Germinal center (tissue), 1 donor: ENCODE measurements around the gene CBLN3.

Experiments used
- DNase-seq: peaks from one replicate; pipeline ENCODE4 v3.0.0; 2012; ENCODE audit warnings: mixed read lengths, low spot score

The CBLN3 gene

DNA sequence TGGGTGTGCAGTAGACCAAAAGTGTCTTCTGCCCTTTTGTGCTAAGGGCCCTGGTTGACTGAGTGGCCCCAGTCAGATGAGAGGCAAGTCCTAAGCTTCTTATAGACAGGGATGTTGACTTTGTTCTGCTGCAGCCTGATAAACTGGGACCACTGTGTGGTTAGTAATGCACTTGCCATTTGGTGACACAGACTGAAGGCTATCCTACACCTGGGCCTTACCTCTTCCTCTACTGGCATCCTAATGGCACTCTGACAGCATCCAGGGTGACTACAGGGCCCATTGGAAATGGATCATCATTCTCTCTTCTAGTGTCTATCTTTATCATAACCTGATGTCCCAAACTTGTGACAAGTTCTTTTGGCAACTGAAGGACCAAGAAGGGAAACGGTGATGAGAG is 9.8 kb upstream of the CBLN3 start:
- no peak for DNase-seq

DNA sequence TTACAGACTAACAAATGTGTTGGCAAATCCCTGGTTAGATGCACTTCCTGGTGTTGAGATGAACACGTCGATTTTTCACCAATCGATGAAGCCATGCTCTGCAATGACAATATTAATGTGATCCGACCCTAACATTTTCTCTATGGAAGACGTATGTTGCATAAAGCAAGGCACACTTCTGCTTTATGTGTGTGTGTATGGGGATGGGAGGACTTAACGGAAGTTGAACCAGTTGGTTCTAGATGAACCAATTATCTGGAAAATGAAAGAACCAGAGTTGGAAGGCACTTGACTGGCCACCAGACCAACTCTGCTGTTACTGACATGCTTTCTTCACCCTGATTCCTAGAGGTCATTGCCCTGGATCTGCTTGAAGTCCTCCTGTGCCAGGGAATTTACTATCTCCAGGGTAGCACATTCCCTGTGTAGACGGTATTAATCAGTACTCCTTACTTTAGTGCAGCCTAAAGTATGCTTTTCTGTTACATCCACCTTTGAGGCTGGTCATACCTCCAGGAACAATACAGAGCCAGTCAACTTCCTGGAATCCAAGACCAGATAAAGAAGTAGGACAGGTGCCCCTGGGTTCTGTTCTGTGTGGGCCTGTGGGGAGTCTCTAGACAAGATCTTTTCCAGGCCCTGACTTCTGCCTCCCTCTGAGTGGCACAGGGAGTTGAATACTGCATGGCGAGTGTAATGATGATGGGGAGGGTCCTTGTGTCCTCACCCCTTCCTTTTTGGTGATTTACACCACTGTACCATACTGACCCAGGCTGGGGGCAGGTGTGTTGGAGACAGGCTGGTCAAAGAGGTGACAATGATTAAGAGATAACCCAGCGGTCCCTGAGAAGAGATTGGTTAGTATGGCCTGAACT is 9.0 kb upstream of the CBLN3 start:
- DNase-seq = no peak

DNA sequence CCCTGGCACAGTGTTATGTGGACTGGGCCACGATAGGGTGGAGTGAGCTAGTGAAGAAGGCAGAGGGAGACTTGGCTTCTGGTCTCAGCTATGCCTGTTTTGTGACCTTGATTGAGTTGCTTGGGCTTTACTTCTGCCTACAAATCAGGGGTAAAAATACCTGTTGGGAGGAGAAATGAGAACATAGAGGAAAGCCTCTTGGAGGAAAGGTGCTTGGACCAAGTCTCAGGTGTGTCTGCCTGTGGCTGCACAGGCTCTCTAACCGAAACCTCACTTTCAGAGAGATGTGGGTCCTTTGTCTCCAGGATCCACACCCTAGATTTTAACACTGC is 8.2 kb upstream of the CBLN3 start:
- no peak for DNase-seq

DNA sequence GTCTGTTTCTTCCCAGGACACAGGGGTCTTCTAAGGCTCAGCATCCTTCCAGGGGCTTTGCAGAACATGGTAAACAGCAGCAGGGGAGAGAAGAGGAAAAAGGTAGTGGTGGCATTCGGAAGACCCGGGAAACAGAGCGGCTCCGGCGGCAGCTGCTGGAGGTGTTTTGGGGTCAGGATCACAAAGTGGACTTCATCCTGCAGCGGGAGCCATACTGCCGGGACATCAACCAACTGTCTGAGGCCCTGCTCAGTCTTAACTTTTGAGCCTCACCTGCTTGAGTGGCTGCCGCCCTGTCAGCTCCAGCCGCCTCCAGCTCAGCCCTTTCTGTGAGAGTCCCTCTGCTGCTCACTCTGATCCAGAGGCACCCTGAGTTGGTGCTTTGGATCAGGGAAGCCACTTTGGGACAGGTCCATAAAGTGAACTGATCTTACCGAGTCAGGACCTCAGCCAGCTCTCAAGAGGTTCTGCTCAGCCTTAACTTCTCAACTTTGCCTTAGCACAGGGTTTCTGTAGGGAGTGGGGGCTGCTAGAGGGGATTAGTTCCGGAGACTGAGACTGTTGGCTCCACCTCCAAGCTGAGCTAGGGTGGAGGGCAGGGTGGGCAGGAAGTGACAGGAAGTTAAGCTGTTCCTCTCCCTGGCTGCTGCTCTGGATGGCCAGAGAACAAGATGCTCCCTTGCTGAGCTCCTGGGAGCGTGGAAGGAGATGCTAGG is 7.7 kb upstream of the CBLN3 start:
- DNase-seq = no peak

DNA sequence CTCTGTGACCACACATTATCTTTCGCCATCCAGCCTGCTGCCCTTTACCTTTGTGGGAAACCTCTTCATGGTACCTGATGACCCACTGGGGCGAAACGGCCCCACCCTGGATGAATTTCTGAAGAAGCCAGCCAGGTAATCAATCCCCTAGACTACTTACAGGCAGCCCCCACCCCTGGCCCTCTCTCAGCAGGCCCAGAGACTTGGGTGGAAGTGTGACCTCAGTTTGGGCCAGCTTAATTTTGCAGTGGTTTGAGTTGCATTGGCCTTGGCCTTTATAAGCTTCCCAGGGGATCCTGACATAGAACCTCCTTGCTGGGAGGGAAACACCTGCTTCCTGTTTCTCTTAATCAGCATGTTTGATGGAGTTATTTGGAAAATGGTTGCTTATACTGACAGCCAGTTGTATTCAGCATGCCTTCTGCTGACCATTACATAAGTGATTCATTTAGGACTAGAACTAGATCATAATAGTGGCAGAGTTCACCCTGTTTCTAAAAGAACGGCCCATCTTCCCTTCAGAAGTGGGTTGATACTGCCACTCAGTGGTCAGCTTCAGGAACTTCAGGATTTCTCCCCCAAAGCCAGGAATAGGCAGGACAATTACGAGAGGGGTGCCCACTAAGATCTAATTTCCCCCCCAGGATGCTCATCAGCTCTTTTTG is 7.0 kb upstream of the CBLN3 start:
- peak; percentile 75 for DNase-seq

DNA sequence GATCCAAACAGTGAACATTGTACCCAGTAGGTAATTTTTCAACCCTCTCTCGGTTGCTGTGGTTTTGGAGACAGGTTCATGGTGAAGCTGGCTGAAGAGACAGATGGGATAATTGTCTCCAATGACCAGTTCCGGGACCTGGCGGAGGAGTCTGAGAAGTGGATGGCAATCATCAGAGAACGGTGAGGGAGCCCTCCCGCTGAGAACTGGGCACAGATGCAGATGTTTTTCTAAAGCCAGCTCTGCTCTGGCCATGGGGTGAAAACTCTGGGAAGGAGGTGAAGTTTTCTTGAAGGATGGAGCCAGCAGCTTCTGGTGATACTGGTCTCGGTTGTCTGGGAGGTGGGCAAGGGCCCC is 6.5 kb upstream of the CBLN3 start:
- no peak for DNase-seq

DNA sequence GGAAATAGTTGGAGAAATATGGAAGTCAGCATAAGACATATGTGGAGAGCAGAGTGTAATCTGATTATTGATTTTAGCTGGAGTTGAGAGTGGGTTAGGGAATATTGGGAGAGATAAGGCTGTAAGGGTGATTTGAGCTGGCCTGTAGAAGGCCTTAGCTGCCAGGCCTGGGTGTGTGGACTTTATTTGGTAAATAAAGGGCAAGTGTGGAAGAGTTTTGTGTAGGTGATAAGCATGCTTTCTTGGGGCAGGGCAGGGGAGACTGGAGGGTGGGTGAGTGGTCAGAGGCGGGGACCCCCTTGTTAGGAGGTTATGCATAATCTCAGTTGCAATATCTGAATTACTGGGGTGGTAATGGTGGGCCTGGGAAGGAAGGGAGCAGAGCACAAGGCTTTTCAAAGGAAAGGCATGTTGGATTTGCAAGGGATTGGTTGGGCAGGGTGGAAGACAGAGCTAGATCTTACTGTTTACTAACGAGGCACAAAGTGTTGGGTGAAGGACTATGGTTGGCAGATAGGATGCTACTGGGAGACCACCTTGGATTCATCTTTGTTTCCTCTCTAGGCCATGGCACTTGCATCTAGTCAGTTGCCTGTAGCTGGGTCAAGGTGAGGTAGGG is 5.8 kb upstream of the CBLN3 start:
- no peak for DNase-seq

DNA sequence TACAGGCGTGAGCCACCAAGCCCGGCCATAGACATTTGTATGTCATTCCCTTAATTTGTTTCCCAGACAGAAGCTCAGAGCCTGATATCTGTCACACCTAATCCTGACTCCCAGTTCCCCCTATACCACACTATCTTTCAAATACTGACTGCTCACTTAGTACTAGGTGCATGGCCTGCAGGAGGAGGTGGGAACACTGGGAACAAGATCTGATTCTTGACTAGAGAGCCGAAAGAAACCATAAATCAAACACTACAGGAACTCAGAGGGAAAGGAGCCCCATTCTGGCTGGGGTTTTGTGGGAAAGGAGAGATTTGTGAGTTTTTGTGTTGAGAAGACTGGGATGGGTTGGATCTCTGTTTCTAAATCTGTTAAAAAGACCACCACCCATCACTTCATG is 5.2 kb upstream of the CBLN3 start:
- no peak for DNase-seq

DNA sequence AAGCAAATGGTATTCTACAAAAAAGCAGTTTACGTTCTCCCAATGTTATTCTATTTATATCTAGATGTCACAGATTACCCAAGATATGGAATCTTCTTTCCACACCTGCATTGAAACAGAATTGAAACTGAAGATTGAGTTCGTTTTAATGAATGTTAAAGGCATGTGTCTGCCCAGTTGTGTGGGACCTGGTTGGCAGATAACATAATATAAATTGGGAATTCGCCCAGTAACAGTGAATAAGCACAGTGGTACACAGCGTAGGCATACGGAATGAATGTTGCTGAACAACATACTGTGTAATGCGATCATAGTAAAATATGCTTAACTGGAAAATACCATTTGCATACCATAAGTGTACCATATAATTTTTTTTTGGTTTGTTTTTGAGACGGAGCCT is 4.6 kb upstream of the CBLN3 start:
- DNase-seq = no peak

DNA sequence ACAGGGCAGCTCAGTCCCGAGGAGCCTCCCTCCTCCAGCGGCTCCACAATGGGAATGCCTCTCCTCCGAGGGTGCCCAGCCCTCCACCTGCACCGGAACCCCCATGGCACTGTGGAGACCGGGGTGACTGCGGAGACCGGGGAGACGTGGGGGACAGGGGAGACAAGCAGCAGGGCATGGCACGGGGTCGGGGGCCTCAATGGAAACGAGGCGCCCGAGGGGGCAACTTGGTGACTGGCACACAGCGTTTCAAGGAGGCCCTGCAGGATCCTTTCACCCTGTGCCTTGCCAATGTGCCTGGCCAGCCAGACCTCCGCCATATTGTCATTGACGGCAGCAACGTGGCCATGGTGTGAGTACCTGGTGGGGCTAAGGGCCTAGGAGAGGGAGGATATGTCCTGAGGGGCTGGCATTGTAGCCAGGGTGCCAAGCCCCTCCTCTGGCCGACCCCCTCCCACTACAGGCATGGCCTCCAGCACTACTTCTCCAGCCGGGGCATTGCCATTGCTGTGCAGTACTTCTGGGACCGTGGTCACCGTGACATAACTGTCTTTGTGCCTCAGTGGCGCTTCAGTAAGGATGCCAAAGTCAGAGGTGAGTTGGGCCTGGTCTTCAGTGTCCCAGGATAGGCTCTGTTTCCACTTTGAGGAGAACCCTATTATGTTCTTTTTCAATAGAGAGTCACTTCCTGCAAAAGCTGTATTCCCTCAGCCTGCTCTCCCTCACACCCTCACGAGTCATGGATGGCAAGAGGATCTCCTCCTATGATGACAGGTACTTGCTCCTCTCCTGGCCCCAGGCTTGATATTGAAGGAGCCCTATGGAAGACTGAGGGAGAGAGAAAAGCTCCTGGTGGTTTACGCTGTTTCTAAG is 3.0 kb upstream of the CBLN3 start:
- DNase-seq = no peak

DNA sequence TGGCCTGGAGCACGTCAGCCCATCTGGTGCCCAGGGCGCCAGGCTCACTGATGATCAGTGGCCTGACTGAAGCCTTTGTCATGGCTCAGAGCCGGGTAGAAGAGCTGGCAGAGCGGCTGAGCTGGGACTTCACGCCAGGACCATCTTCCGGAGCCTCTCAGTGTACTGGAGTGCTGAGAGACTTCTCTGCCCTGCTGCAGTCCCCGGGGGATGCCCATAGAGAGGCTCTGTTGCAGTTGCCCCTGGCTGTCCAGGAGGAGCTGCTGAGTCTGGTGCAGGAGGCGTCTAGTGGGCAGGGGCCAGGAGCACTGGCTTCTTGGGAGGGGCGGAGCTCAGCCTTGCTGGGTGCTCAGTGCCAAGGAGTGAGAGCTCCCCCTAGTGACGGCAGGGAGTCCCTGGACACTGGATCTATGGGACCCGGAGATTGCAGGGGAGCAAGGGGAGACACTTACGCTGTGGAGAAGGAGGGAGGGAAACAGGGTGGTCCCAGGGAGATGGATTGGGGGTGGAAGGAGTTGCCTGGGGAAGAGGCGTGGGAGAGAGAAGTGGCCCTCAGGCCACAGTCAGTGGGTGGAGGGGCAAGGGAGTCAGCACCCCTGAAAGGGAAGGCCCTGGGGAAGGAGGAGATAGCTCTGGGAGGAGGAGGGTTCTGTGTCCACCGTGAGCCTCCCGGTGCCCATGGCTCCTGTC is 2.2 kb upstream of the CBLN3 start:
- peak; percentile 90 for DNase-seq

DNA sequence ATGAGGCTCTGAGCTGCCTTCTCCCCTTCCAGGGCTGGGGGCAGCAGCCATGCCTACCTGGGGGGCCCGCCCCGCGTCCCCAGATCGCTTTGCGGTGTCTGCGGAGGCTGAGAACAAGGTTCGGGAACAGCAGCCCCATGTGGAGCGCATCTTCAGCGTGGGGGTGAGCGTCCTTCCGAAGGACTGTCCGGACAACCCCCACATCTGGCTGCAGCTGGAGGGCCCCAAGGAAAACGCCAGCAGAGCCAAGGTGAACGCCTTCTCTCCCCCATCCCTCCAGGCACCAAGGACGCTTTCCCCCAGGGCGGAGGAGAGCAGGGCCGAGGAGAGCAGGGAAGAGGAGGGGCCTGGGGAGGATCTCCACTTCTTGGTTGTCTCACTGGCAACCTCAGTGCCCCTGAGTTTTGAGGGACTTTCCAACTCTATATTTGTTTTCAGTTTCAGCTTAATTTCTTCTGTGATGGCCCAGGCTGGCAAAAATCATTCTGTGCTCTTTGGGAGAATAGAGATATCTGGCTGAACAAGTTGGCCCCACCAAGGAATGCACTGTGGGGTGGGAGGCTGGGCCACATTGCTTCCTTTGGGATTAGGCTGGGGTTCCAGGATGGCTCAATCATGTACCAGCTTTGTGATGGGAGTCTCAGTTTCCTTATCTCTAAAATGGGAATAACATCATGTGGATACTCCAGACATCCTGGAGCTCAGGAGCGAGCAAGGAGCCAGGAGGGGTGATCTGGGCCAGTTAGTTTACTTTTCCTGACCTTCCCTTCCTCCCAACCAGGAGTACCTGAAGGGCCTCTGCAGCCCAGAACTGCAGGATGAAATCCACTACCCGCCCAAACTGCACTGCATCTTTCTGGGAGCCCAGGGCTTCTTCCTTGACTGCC is 1.5 kb upstream of the CBLN3 start:
- peak; percentile 82 for DNase-seq

DNA sequence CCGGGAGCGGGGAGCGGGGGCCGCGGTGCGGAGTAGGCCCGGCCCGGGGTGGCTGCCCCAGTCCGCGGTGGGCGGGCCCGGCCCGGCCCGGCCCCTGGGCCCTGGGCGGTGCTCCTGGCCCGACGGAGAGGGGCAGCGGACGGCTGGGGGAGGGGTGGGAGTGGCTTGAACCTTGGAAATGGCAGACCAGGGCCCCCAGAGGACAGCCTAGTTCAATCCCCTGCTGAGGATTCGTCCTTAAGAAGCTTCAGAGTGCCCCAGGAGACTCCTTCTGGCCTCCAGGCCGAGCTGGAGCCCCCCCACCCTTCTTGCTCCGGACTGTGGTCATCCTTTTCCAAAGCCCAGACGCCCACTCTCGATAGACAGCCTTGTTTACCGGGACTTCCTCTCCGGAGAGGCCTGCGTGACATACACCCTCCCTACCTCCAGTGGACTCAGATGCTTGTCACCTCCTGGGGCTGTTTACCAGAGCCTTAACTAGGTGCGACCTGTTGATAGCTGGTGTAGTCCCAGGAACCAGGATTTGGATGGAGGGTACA is 744 bp upstream of the CBLN3 start:
- DNase-seq = peak; percentile 79

DNA sequence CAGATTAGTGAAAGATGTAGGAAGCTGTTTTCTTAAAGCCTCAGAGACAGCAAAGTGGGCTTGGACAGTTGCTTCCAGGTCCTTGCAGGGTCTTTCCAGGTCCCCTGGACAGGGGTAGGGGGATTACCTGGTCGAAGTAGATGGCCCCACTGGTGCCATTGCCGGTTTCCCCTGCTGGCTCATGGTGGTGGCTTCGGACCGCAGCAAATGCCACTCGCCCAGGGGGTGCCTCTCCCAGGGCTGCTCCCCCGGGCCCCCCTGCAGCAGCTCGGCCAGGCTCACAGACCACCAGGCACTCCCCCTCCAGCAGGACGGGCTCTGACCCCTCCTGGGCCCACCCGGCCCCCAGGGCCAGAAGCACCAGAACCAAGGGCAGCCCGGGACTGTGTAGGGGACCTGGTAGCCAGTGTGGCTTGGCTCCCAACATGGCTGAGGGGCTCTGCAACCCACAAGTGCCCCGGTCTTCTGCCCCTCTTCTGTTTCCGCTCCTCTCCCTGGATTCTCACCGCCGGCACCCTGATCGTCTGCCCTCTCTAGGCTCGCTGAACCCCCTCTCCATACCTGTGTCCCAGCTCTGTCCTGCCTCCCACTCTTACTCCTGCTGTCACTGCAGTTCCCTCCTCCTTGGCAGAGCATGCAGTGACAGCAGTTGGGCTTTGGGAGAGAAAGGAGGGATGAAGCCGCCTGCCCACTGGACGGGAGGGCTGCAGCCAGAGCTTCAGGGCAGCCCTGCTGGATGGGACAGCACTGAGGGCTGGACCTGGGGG is 657 bp downstream of the CBLN3 start:
- no peak for DNase-seq

DNA sequence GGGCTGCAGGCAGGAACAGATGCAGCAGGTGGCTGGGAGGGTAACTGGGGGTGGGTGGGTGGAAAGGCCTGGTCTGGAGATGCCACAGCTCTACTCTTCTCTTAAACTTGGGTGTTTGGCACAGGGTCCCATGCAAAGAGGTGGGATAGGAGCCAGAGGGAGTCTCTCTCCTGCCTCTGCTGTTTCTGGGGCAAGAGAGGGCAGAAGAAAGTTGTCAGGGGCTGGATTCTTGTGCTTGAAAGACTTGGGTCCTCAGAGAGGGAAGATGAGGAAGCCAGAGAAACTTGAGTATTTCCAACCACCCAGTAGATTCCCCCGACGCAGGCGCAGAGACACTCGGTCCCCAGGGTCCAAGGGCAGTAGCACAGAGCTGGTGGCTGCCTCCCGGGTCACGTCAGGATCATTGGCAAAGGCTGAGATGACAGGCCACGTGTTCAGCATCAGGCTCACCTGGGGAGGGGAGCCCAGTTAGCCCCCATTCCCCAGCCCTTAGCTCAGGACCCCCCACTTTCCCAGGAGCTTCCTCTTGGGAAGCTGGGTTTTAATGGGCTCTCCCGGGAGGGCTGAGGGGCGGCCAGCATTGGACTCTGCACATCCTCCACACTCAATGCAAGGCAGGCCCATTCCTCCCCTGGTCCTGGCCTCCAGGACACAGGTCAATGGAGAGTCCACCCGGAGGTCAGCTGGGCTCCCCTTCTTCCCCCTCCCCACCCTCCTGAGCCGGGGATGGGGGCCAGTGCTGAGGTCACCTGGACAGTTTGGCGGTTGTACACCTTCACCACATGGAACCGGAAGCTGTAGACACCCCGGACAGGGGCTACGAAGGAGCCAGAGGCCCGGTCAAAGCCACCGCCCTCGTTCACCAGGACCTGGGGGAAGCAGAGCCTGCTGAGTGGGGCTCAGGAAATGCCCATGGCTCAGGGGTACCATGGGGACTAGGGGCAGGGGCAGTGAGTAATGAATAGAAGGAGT is 1.6 kb downstream of the CBLN3 start:
- DNase-seq = no peak

DNA sequence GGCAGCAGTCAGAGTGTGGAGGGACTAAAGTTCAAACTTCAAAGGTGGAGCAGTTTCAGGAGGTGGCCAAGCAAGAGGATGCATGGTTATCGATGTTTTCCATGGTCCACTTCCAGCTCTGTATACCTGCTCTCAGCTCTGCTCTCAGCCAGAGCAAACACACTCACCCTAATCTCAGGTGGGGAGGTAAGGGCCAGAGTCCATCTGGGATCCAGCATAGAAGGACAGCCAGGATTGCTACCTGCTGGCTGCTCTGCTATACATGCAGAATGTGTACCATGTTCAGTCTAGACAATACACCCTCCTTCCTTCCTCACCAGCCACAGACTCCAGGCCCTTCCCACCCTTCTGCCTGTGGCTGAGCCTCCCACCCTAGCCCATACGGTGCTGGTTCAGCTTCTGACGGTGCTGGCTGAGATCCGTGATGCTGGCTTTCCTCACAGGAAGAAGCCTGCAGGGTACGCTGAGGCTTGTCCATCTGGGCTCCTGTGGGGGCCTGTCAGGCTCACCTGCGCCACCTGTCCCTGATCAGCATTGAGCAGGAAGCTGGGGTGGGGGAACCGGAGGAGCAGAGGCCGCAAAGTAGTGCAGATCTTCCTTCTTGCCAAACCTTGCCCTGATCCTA is 2.4 kb downstream of the CBLN3 start:
- DNase-seq = no peak

DNA sequence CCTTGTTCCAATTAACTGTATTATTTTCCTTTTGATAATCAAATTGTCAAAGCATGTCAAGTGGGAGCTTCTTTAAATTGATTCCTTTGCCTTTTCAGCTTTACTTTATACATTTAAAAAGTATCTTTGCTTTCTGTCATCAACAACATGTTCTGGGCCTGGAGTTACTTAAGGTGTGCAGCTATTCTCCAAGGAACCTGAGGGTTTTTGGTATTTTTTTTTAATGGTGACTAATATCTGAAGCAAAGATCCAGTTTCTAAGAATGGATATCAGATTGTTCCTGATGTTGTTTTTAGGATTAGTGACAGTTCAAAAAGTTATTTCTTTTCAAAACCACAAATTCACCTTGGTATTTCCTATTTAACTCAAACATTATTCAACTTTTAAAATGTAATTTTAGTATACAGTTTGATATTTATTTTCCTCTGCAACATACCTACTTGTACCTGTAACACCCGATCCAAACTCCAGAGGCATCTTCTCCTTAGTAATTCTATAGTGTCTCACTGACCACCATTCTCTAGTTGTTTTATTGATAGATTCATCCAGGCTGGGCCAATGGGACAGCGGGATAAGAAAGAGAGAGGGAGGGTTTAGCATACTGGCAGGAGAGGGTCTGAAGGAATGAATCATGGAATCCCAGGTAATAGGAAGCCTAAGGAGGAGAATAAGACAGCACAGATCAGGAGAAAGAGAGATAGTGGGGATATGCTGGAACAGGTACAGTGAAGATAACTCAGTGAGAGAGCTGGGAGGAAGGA is 3.1 kb downstream of the CBLN3 start:
- DNase-seq = no peak
